GM23248 (cell line): ENCODE data around the gene TNS3. TPM values are rescaled to one million over a fixed set of nuclear protein-coding genes. Genes with fewer than 3 reads are reported as not detected.
A peak's percentile ranks its signal among the peaks of the same experiment; 100 is the strongest.
"Not testable (repeated sequence)": the region's sequence is repeated elsewhere in the genome, so short reads cannot be mapped to it uniquely, and the experiment has no call there.

Experiments used
- DNase-seq: peaks from one replicate; pipeline ENCODE4 v3.0.0-alpha.2; 2015
- H2AFZ ChIP-seq: fragments of 200-600 bp; sonication (generic); 2 replicates; pipeline ENCODE4 v1.6.1; 2016; ENCODE audit warnings: antibody characterized with exemption
- H3F3A ChIP-seq: fragments of 200-600 bp; sonication (generic); 2 replicates; pipeline ENCODE4 v1.6.1; 2016; ENCODE audit warnings: mild to moderate bottlenecking, antibody characterized with exemption, mixed run types; ENCODE audit not compliant: insufficient read depth
- H3K27ac ChIP-seq: fragments of 200-600 bp; sonication (generic); 2 replicates; pipeline ENCODE4 v1.5.1; 2016; ENCODE audit warnings: mild to moderate bottlenecking
- H3K27me3 ChIP-seq: fragments of 200-600 bp; sonication (generic); replicated peaks from 2 replicates; pipeline ENCODE4 v1.6.1; 2016; ENCODE audit warnings: mild to moderate bottlenecking; ENCODE audit not compliant: insufficient read depth
- H3K36me3 ChIP-seq: fragments of 200-600 bp; sonication (generic); 2 replicates; pipeline ENCODE4 v1.6.1; 2016; ENCODE audit warnings: low read depth, mild to moderate bottlenecking
- H3K4me1 ChIP-seq: fragments of 200-600 bp; sonication (generic); 2 replicates; pipeline ENCODE4 v1.6.1; 2016; ENCODE audit warnings: mild to moderate bottlenecking; ENCODE audit not compliant: insufficient read depth
- H3K4me2 ChIP-seq: fragments of 200-600 bp; sonication (generic); one replicate; pipeline ENCODE4 v1.6.1; 2016; ENCODE audit warnings: mild to moderate bottlenecking; ENCODE audit not compliant: unreplicated experiment
- H3K4me3 ChIP-seq: fragments of 200-600 bp; sonication (generic); 2 replicates; pipeline ENCODE4 v1.5.1; 2016; ENCODE audit warnings: mild to moderate bottlenecking
- H3K79me2 ChIP-seq: fragments of 200-600 bp; sonication (generic); 2 replicates; pipeline ENCODE4 v1.6.1; 2016; ENCODE audit warnings: mild to moderate bottlenecking; ENCODE audit not compliant: insufficient read depth
- H3K9ac ChIP-seq: fragments of 200-600 bp; sonication (generic); 2 replicates; pipeline ENCODE4 v1.6.1; 2016; ENCODE audit warnings: mild to moderate bottlenecking
- H3K9me2 ChIP-seq: fragments of 200-600 bp; sonication (generic); 2 replicates; pipeline ENCODE4 v1.6.1; 2016; ENCODE audit warnings: mixed run types, mild to moderate bottlenecking, moderate library complexity; ENCODE audit not compliant: insufficient read depth
- H3K9me3 ChIP-seq: fragments of 200-600 bp; sonication (generic); one replicate; pipeline ENCODE4 v1.6.1; 2017; ENCODE audit warnings: low read depth
- H4K20me1 ChIP-seq: fragments of 200-600 bp; sonication (generic); 2 replicates; pipeline ENCODE4 v1.6.0; 2016; ENCODE audit not compliant: insufficient read depth
- EZH2 ChIP-seq: fragments of 200-600 bp; sonication (generic); IDR thresholded peaks from 2 replicates; pipeline ENCODE4 v1.6.1; 2018; ENCODE audit warnings: antibody characterized with exemption, mild to moderate bottlenecking; ENCODE audit not compliant: insufficient read depth, poor library complexity, severe bottlenecking
- EZH2phosphoT487 ChIP-seq: fragments of 200-600 bp; sonication (generic); IDR thresholded peaks from 2 replicates; pipeline ENCODE4 v1.6.1; 2018; ENCODE audit warnings: antibody characterized with exemption, moderate library complexity, mild to moderate bottlenecking, low read depth; ENCODE audit not compliant: insufficient read depth
- WGBS, 2 experiments: methylation state at CpG; one replicate each; pipeline ENCODE4 v1.1.6; 2015 to 2017; ENCODE audit warnings: low lambda C conversion rate in 2 of 2, low coverage in 1 of 2; ENCODE audit errors: missing lambda C conversion rate in 2 of 2; 5-methylcytosine and 5-hydroxymethylcytosine counted together
- in situ Hi-C: fragments of 300-500 bp; cut with MboI; formaldehyde crosslinking; loops from 2 replicates; pipeline ENCODE4 v1.15.0; 2020
- polyA plus RNA-seq: library from polyadenylated mRNA; unstranded; fragments of >200 nt; fragmentation: Nextera tagmentation; extraction: Ambion mirVana; gene quantifications from 2 replicates; pipeline ENCODE4 v1.2.1, GENCODE V29; 2016
- total RNA-seq: library from RNA; depleted of rRNA; stranded (reverse); fragments of >200 nt; shearing (Covaris generic); gene quantifications from 2 replicates; pipeline ENCODE4 v1.2.3, GENCODE V29; 2014

TNS3 gene
- total and polyA plus RNA-seq, 2 experiments from 2014 or later, result 18.6 to 47.0 TPM

DNA sequence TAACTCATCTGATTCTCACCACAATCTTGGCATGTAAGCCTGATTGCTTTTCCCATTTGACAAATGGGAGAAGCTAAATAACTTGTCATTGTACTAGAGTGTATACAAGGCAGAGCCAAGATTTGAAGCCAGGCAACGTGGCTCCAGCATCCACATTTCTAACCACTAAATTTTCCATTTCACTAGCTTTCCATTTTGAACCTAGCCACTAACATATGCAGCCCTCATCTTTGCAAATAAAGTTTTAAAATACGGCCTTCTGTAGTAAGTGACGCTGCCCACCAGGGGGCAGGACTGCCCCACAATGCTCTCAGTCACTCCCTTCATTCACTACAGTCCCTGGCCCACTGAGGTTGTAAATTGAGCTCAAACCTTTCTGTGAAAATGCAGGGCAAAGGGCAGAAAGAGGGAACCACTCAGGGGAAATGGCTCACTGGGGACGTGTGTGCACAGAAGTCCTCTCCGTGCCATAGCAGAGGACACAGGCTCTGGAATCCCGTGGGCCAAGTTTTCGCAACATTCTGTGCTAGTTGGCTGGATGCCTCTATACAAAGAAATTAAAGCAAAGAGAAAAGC, 315.7 kb downstream of the TNS3 start:
- no peak overlapping the region for H3K4me3 ChIP-seq
- DNase-seq, result peak; percentile 76
- WGBS, 2 experiments, result 12 to 18% methylated on average over 7 of the region's 7 CpGs
- H3K9me3 ChIP-seq, result no peaks in the 10 kb centered on the region
- H3K9me2 ChIP-seq, result no peaks in the 10 kb centered on the region
- H3K9ac ChIP-seq, result no peak overlapping the region
- H3K27ac ChIP-seq, result no peak overlapping the region
- no peak for TF ChIP-seq EZH2phosphoT487
- no peak for TF ChIP-seq EZH2
- peak overlapping the region; percentile 21 for H3K4me2 ChIP-seq
- H3F3A ChIP-seq, result 0 out of 2 replicates have a peak, but pooled peaks cover 9% of the 10 kb centered on the region
- no peaks in the 10 kb centered on the region for H4K20me1 ChIP-seq
- H3K36me3 ChIP-seq, result no peaks in the 10 kb centered on the region
- peaks cover 10% of the 10 kb centered on the region for H3K4me1 ChIP-seq
- in situ Hi-C loops, result no loop called here
- no peaks in the 10 kb centered on the region for H3K79me2 ChIP-seq
- H3K27me3 ChIP-seq, result no peaks in the 10 kb centered on the region
- H2AFZ ChIP-seq, result 0 out of 2 replicates have a peak overlapping the region, but pooled peaks have one; percentile 36

DNA sequence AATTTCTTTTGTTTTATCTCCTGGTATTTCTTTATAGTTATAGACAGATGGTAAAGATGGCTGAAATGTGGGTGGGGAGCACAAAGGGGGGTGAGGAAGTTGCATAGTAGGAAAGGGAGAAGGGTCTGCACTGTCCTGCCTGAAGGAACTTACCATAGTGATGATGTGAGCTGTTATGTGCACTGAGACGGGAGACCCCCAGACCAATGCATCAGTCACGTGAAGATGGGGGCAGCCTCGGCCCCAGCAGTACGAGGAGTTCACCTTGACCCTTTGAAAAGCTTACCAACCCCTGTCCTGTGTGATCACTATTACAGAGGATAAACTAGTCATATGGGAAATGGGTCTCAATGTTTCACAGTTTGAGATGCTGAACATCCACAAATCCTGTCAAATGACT, 316.3 kb downstream of the TNS3 start:
- 95% methylated on average over 4 of the region's 4 CpGs for WGBS, 2 experiments
- Histone ChIP-seq H3K4me2 (no peak overlapping the region), H3K36me3 (no peaks in the 10 kb centered on the region), H3K79me2 (no peaks in the 10 kb centered on the region), H3K4me3 (no peak overlapping the region), H2AFZ (no peak overlapping the region), H3K9ac (no peak overlapping the region), H3K27me3 (no peaks in the 10 kb centered on the region), H3K9me3 (no peaks in the 10 kb centered on the region), H3K9me2 (no peaks in the 10 kb centered on the region), H3K4me1 (peaks cover 10% of the 10 kb centered on the region), H3F3A (0 out of 2 replicates have a peak, but pooled peaks cover 9% of the 10 kb centered on the region), H3K27ac (no peak overlapping the region), H4K20me1 (no peaks in the 10 kb centered on the region)
- in situ Hi-C loops, result no loop called here
- DNase-seq, result no peak
- TF ChIP-seq EZH2phosphoT487 (no peak), EZH2 (no peak)

DNA sequence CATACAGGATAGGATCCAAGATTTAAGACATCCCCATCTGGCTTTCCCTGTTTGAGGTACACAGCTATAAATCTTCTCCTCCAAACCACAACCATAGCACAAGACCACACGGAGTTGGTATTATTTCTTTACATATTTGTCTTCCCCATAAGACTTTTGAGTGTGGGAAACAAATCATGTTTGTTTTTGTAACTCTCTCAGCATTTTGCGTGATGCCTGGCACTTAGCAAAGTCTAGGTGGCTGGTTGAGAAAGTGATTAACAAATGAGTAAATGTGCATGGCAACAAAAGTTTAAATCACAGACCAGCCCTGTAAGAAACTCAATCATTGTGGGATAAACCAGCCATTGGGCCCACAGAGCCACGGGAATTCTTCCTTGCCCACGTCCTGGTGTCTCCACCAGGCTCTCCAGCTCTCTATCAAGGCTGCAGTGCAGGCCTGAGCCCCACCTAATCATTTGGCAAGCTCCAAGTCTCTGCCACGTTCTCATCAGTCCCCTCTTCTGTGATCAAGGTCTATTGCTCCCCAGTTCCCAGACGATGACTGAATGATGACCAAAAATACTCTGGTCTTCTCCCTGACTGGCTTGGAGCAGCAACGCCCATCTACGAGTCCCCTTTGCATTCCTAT, 317.8 kb downstream of the TNS3 start:
- H3K27me3 ChIP-seq, result no peaks in the 10 kb centered on the region
- no peaks in the 10 kb centered on the region for H3K79me2 ChIP-seq
- no peaks in the 10 kb centered on the region for H4K20me1 ChIP-seq
- peaks cover 10% of the 10 kb centered on the region for H3K4me1 ChIP-seq
- no peaks in the 10 kb centered on the region for H3K9me3 ChIP-seq
- H2AFZ ChIP-seq, result no peak overlapping the region
- H3K9me2 ChIP-seq, result no peaks in the 10 kb centered on the region
- H3K36me3 ChIP-seq, result no peaks in the 10 kb centered on the region
- H3K4me3 ChIP-seq, result no peak overlapping the region
- TF ChIP-seq EZH2phosphoT487, result no peak
- no peak for TF ChIP-seq EZH2
- WGBS, 2 experiments, result 65 to 68% methylated on average over 8 of the region's 8 CpGs
- H3K9ac ChIP-seq, result no peak overlapping the region
- H3F3A ChIP-seq, result 0 out of 2 replicates have a peak, but pooled peaks cover 9% of the 10 kb centered on the region
- no peak for DNase-seq
- in situ Hi-C loops, result no loop called here
- no peak overlapping the region for H3K27ac ChIP-seq
- no peak overlapping the region for H3K4me2 ChIP-seq

DNA sequence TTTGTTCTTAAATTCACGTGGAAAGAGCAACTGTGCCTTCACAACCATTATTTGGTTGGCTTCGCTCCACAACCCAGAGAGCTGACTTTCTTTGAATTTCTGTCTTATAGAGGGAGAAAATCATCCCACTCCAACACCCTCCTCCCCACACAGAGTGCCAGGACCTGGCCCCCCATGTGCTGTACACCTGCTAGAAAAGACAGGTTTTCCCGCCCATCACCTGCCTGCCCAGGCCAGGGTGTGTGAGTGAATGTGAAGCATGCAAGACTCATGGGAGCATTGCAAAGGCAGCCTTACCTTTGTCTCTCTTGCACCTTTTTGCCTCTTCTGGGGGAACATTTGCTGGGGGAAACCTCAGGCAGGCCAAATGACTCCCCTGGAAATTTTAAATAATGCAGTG, 319.0 kb downstream of the TNS3 start:
- H3K9ac ChIP-seq, result no peak overlapping the region
- 90 to 100% methylated on average over 3 of the region's 3 CpGs for WGBS, 2 experiments
- no peak for DNase-seq
- H3K4me2 ChIP-seq, result no peak overlapping the region
- H3K27me3 ChIP-seq, result no peaks in the 10 kb centered on the region
- no peak overlapping the region for H2AFZ ChIP-seq
- H3F3A ChIP-seq, result 0 out of 2 replicates have a peak, but pooled peaks cover 9% of the 10 kb centered on the region
- H3K9me2 ChIP-seq, result no peaks in the 10 kb centered on the region
- no peak for TF ChIP-seq EZH2phosphoT487
- TF ChIP-seq EZH2, result no peak
- in situ Hi-C loops, result no loop called here
- H3K4me3 ChIP-seq, result no peak overlapping the region
- peaks cover 10% of the 10 kb centered on the region for H3K4me1 ChIP-seq
- H3K27ac ChIP-seq, result no peak overlapping the region
- H3K9me3 ChIP-seq, result no peaks in the 10 kb centered on the region
- no peaks in the 10 kb centered on the region for H3K79me2 ChIP-seq
- no peaks in the 10 kb centered on the region for H3K36me3 ChIP-seq
- H4K20me1 ChIP-seq, result no peaks in the 10 kb centered on the region

DNA sequence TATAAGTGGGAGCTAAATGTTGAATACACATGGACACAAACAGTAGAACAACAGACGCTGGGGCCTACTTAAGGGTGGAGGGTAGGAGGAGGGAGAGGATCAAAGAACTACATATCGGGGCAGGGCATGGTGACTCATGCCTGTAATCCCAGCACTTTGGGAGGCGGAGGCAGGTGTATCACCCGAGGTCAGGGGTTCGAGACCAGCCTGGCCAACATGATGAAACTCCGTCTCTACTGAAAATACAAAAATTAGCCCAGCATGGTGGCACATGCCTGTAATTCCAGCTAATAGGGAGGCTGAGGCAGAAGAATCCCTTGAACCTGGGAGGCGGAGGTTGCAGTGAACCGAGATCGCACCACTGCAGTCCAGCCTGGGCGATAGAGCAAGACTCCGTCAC, 319.8 kb downstream of the TNS3 start:
- H3K9ac ChIP-seq, H3K79me2 ChIP-seq, H3K9me3 ChIP-seq, H3K27ac ChIP-seq, H3K36me3 ChIP-seq, H3K27me3 ChIP-seq, H2AFZ ChIP-seq, in situ Hi-C loops, H4K20me1 ChIP-seq, DNase-seq, H3K4me3 ChIP-seq, H3K9me2 ChIP-seq, H3F3A ChIP-seq, H3K4me2 ChIP-seq: not testable (repeated sequence)
- 91 to 92% methylated on average over 11 of the region's 11 CpGs for WGBS, 2 experiments
- peaks cover 10% of the 10 kb centered on the region for H3K4me1 ChIP-seq
